GM12801 (cell line): ENCODE measurements around the gene SDHB.

Source experiments
- CTCF ChIP-seq: IDR thresholded peaks from one replicate; pipeline ENCODE4 v1.5.1; 2011; ENCODE audit warnings: control low read depth; ENCODE audit not compliant: insufficient read length; ENCODE audit errors: extremely low read depth

Gene SDHB

GRCh38 chr1:17096584-17096983 is 42.8 kb upstream of the SDHB start:
- no peak for TF ChIP-seq CTCF

- TF ChIP-seq CTCF = no peak
Measured at GRCh38 chr1:17095141-17095540, 41.3 kb upstream of the SDHB start.

- no peak for TF ChIP-seq CTCF
Measured at GRCh38 chr1:17094664-17095063, 40.8 kb upstream of the SDHB start.

GRCh38 chr1:17093822-17094393 is 40.1 kb upstream of the SDHB start:
- TF ChIP-seq CTCF = no peak

GRCh38 chr1:17091252-17091651 is 37.4 kb upstream of the SDHB start:
- no peak for TF ChIP-seq CTCF

GRCh38 chr1:17089506-17089905 is 35.7 kb upstream of the SDHB start:
- TF ChIP-seq CTCF = no peak

- TF ChIP-seq CTCF = no peak
Measured at GRCh38 chr1:17086751-17087150, 32.9 kb upstream of the SDHB start.
